MM.1S (cell line): Measurements from ENCODE around the gene STAT3.

Experiments
- DNase-seq: peaks from one replicate; pipeline ENCODE4 v3.0.0-alpha.2; 2015
- H2AFZ ChIP-seq: fragments of 300-600 bp; sonication (generic); 2 replicates; pipeline ENCODE4 v1.6.0; 2016; ENCODE audit warnings: antibody characterized with exemption, low read length
- H3F3A ChIP-seq: fragments of 300-600 bp; sonication (generic); 2 replicates; pipeline ENCODE4 v1.6.1; 2016; ENCODE audit warnings: mild to moderate bottlenecking, antibody characterized with exemption, low read length, moderate library complexity, mixed read lengths; ENCODE audit not compliant: insufficient read depth
- H3K27ac ChIP-seq: fragments of 300-600 bp; sonication (generic); 2 replicates; pipeline ENCODE4 v1.5.1; 2016; ENCODE audit warnings: mild to moderate bottlenecking, low read length
- H3K27me3 ChIP-seq: fragments of 300-600 bp; sonication (generic); replicated peaks from 2 replicates; pipeline ENCODE4 v1.6.0; 2016; ENCODE audit warnings: low read length; ENCODE audit not compliant: insufficient read depth
- H3K36me3 ChIP-seq: fragments of 300-600 bp; sonication (generic); replicated peaks from 2 replicates; pipeline ENCODE4 v1.6.1; 2016; ENCODE audit warnings: mild to moderate bottlenecking, low read length, mixed read lengths; ENCODE audit not compliant: insufficient read depth
- H3K4me1 ChIP-seq: fragments of 300-600 bp; sonication (generic); 2 replicates; pipeline ENCODE4 v1.6.1; 2016; ENCODE audit warnings: low read length, mixed read lengths
- H3K4me2 ChIP-seq: fragments of 300-600 bp; sonication (generic); 2 replicates; pipeline ENCODE4 v1.6.0; 2016; ENCODE audit warnings: low read depth, low read length
- H3K4me3 ChIP-seq: fragments of 300-600 bp; sonication (generic); 2 replicates; pipeline ENCODE4 v1.5.1; 2016; ENCODE audit warnings: low read length, mixed read lengths
- H3K79me2 ChIP-seq: fragments of 300-600 bp; sonication (generic); 2 replicates; pipeline ENCODE4 v1.6.1; 2016; ENCODE audit warnings: mixed run types, low read length, mixed read lengths
- H3K9ac ChIP-seq: fragments of 300-600 bp; sonication (generic); 2 replicates; pipeline ENCODE4 v1.6.1; 2016; ENCODE audit warnings: low read length, mixed read lengths
- H3K9me2 ChIP-seq: fragments of 300-600 bp; sonication (generic); replicated peaks from 2 replicates; pipeline ENCODE4 v1.6.1; 2016; ENCODE audit warnings: mild to moderate bottlenecking, low read length, mixed read lengths; ENCODE audit not compliant: insufficient read depth
- H3K9me3 ChIP-seq: fragments of 300-600 bp; sonication (generic); replicated peaks from 2 replicates; pipeline ENCODE4 v1.6.1; 2016; ENCODE audit warnings: mild to moderate bottlenecking, low read length, mixed read lengths; ENCODE audit not compliant: insufficient read depth
- H4K20me1 ChIP-seq: fragments of 300-600 bp; sonication (generic); 2 replicates; pipeline ENCODE4 v1.6.1; 2016; ENCODE audit warnings: mild to moderate bottlenecking, low read length, moderate library complexity, mixed read lengths; ENCODE audit not compliant: insufficient read depth
- EZH2 ChIP-seq: fragments of 300-600 bp; sonication (generic); optimal IDR thresholded peaks from 2 replicates; pipeline ENCODE3; 2017; ENCODE audit warnings: low read depth, mild to moderate bottlenecking, antibody characterized with exemption, low read length, mixed read lengths
- EZH2phosphoT487 ChIP-seq: fragments of 300-600 bp; sonication (generic); IDR thresholded peaks from 2 replicates; pipeline ENCODE4 v1.6.1; 2018; ENCODE audit warnings: antibody characterized with exemption, low read length
- TF ChIP-seq, protein P1 (sequence below): fragments of 300-600 bp; sonication (generic); IDR thresholded peaks from 2 replicates; pipeline ENCODE4 v1.5.1; 2016; ENCODE audit warnings: antibody characterized with exemption, low read length, mixed read lengths

STAT3 gene

DNA sequence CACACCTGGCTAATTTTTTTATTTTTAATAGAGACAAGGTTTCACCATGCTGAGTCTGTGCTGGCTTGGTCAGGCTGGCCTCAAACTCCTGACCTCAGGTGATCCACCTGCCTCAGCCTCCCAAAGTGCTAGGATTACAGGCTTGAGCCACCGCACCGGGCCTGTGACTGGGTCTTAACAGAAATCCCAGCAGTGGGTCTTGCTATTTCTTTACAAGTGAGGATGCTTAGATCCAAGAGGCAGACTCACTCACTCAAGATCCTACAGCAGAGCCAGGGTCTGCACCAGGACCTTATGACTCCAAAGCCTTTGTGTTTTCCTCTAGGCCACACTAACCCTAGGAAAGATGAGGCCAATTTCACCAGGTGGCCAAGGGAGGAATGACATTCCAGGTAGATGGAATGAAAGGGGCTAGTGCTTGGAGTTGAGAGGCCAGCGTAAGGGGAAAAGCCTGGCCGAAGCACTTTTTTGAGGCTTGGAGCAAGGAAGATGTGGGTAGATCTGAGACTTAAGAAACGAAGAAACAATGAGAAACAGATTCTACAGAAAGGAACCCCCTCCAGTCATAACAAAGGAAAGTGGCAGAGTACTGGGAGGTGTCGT, 105.7 kb downstream of the STAT3 start:
- H4K20me1 ChIP-seq, result no peaks in the 10 kb centered on the region
- peaks cover 4% of the 10 kb centered on the region; the same call in 1 of the 2 replicates for H3K27me3 ChIP-seq
- H3K4me1 ChIP-seq, result no peaks in the 10 kb centered on the region
- no peak overlapping the region for H2AFZ ChIP-seq
- no peak overlapping the region for H3K4me3 ChIP-seq
- H3F3A ChIP-seq, result no peaks in the 10 kb centered on the region
- H3K9ac ChIP-seq, result no peak overlapping the region
- H3K79me2 ChIP-seq, result no peaks in the 10 kb centered on the region
- no peaks in the 10 kb centered on the region for H3K9me3 ChIP-seq
- no peaks in the 10 kb centered on the region for H3K36me3 ChIP-seq
- no peaks in the 10 kb centered on the region for H3K9me2 ChIP-seq
- H3K4me2 ChIP-seq, result no peak overlapping the region
- H3K27ac ChIP-seq, result no peak overlapping the region
- no peak for TF ChIP-seq EZH2
- TF ChIP-seq, protein P1, sequence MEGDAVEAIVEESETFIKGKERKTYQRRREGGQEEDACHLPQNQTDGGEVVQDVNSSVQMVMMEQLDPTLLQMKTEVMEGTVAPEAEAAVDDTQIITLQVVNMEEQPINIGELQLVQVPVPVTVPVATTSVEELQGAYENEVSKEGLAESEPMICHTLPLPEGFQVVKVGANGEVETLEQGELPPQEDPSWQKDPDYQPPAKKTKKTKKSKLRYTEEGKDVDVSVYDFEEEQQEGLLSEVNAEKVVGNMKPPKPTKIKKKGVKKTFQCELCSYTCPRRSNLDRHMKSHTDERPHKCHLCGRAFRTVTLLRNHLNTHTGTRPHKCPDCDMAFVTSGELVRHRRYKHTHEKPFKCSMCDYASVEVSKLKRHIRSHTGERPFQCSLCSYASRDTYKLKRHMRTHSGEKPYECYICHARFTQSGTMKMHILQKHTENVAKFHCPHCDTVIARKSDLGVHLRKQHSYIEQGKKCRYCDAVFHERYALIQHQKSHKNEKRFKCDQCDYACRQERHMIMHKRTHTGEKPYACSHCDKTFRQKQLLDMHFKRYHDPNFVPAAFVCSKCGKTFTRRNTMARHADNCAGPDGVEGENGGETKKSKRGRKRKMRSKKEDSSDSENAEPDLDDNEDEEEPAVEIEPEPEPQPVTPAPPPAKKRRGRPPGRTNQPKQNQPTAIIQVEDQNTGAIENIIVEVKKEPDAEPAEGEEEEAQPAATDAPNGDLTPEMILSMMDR, result no peak
- no peak for TF ChIP-seq EZH2phosphoT487
- DNase-seq, result no peak

DNA sequence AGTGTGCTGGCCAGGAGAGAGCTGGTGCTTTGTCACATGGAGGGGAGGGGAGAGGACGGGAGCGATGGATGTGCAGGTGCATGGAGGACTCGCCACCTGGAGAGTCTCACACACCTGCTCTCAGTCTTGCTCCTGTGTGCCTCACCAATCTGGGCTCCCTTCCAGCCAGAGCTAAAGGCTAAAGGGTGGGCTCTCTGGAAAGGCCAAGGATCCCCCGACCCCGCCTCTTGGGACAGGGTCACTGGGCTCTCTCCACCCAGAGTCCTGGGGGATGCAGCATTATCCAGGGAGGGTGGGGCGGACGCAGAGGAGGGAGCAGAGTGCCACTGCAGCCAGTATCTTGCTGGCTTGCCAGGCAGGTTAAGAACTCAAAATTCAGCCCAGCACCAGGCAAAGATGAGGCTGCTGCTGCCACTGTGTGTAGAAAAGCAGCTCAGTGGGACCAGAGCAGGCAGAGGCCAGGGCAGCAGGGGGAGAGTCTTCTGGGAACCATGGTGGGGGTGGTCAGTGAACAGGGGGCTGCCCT, 106.6 kb downstream of the STAT3 start:
- TF ChIP-seq, protein P1, result no peak
- TF ChIP-seq EZH2, result no peak
- no peak for TF ChIP-seq EZH2phosphoT487
- Histone ChIP-seq H3K27ac (no peak overlapping the region), H3K9ac (no peak overlapping the region)

DNA sequence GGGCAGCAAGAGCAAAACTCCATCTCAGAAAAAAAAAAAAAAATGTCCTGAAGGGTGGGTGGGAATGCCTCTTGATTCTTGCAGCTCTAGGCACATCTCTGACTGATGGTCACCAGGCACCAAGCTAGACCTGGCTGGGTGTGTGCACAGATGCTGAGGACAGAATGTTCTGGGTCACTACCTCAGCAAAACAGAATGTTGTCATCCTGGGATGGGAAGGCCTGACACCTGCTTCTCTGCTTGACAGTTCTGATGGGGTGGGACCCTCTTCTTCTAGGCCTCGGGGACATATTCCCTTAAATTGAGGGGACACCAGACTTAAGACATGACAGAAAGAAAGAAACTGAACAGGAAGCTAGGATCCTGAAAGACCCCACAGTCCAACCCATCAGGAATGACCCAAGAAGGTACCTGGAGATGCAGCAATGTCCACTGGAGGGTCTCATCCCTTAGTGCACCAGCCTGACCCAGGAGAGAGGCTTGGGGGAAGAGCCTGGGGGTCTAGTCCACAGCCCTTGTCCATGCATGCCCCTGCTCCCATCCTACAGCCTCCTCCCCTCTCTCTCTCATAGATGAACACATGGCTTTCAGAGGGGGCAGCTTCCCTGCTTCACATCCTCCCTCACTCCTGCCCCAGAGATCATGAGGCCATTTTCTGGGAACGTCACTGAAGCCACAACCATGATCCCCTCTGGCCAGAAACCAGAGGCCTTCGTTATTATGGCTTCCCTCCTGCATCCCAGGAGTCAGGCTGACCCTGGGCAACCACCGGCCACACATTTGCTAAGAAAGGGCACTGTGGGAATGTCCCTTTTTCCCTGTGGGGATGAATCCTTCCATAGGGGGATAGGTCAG, 108.2 kb downstream of the STAT3 start:
- no peaks in the 10 kb centered on the region for H3K9me3 ChIP-seq
- TF ChIP-seq EZH2 (no peak), EZH2phosphoT487 (no peak)
- TF ChIP-seq, protein P1, result no peak
- H3K27ac ChIP-seq, result no peak overlapping the region
- no peaks in the 10 kb centered on the region for H3F3A ChIP-seq
- no peak overlapping the region for H2AFZ ChIP-seq
- no peak overlapping the region for H3K4me2 ChIP-seq
- no peaks in the 10 kb centered on the region for H3K36me3 ChIP-seq
- no peak overlapping the region for H3K9ac ChIP-seq
- DNase-seq, result no peak
- peaks cover 8% of the 10 kb centered on the region for H3K79me2 ChIP-seq
- no peaks in the 10 kb centered on the region for H4K20me1 ChIP-seq
- H3K9me2 ChIP-seq, result no peaks in the 10 kb centered on the region
- no peak overlapping the region for H3K4me3 ChIP-seq
- H3K27me3 ChIP-seq, result no peaks in the 10 kb centered on the region
- H3K4me1 ChIP-seq, result no peaks in the 10 kb centered on the region

More for the DNA sequence above, 106.6 kb downstream of the STAT3 start:
- H3K79me2 ChIP-seq, result no peaks in the 10 kb centered on the region
- H2AFZ ChIP-seq, result no peak overlapping the region
- H3K4me2 ChIP-seq, result no peak overlapping the region
- no peak for DNase-seq
- H3K9me3 ChIP-seq, result no peaks in the 10 kb centered on the region
- no peaks in the 10 kb centered on the region for H3K36me3 ChIP-seq
- no peaks in the 10 kb centered on the region for H3K27me3 ChIP-seq
- no peaks in the 10 kb centered on the region for H3F3A ChIP-seq
- no peaks in the 10 kb centered on the region for H4K20me1 ChIP-seq
- no peak overlapping the region for H3K4me3 ChIP-seq
- H3K4me1 ChIP-seq, result no peaks in the 10 kb centered on the region
- H3K9me2 ChIP-seq, result no peaks in the 10 kb centered on the region
